Type B pancreatic cell (in vitro differentiated cells): ENCODE data around the gene PROCA1. TPM values are rescaled to one million over a fixed set of nuclear protein-coding genes. Genes with fewer than 3 reads are reported as not detected.
A peak's percentile ranks its signal among the peaks of the same experiment; 100 is the strongest.

Source experiments
- DNase-seq: peaks from one replicate; pipeline ENCODE4 v3.0.0; 2021; ENCODE audit warnings: mixed read lengths; ENCODE audit not compliant: unreplicated experiment; ENCODE audit errors: extremely low spot score
- H3K27ac Mint-ChIP-seq: 2 replicates; pipeline ENCODE4 v1.8.0; 2021; ENCODE audit warnings: mild to moderate bottlenecking, mixed read lengths
- H3K27me3 Mint-ChIP-seq: 2 replicates; pipeline ENCODE4 v1.8.0; 2021; ENCODE audit warnings: mixed read lengths
- H3K36me3 Mint-ChIP-seq: 2 replicates; pipeline ENCODE4 v1.8.0; 2021; ENCODE audit warnings: mixed read lengths
- H3K4me1 Mint-ChIP-seq: one replicate; pipeline ENCODE4 v1.8.0; 2021; ENCODE audit warnings: mixed read lengths; ENCODE audit not compliant: unreplicated experiment
- H3K4me3 Mint-ChIP-seq: 2 replicates; pipeline ENCODE4 v1.8.0; 2021; ENCODE audit warnings: mild to moderate bottlenecking, mixed read lengths
- H3K9me3 Mint-ChIP-seq: 2 replicates; pipeline ENCODE4 v1.8.0; 2021; ENCODE audit warnings: mixed read lengths
- total RNA-seq: library from RNA; stranded (reverse); gene quantifications from 2 replicates; pipeline ENCODE4 v1.2.1, GENCODE V29; 2021; ENCODE audit warnings: low replicate concordance
- TF ChIP-seq, protein P1 (sequence below): fragments of 200-600 bp; sonication (generic); conservative IDR thresholded peaks from 2 replicates; pipeline ENCODE4 v1.5.0; 2021; ENCODE audit warnings: antibody characterized with exemption, mild to moderate bottlenecking

Gene PROCA1
- total RNA-seq, 1 donor from 2014 or later: 9.2 TPM

DNA sequence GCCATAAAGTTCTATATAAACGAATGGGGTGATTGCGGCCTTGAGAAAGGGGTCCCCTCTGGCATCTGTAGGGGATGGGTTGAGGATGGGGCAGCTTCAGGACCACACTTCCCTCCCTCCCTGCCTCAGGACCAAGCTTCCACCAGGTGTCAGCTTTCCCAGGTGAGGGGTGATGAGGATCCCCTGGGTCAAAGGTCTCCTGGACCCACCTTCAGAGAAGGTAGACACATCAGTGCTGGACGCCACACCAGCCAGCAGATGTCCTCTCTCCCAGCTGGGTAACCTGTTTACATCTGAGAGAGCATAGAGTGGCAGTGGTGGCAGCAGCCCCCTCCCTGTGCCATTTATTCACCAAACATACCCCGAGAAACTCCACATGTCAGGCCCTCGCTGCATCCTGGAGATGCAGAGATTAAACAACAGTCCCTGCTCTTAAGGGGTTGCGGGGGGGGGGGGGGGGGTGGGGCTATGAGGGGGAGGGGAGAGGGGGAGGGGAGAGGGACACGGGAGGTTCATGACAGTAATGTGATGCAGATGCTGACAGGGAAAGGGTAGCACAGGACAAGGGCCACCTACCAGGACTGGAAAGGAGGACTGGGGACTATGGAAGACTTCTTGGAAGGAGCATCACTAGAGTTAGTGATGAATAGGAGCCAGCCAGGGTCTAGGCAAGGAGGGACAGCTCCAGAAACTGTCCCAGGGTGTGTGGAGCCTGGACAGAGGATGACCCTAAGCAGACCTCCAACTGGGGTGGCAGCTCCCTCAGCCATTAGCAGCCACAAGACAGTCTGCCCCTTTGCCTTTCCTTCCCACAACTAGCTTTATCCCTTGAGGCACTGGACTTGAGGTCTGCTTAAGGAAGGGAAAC is 5.0 kb downstream of the PROCA1 start:
- no peak for DNase-seq
- Mint-ChIP-seq H3K9me3 (no peaks in the 10 kb centered on the region), H3K4me1 (peaks cover 13% of the 10 kb centered on the region), H3K4me3 (no peak overlapping the region), H3K36me3 (peaks cover 7% of the 10 kb centered on the region), H3K27me3 (no peaks in the 10 kb centered on the region), H3K27ac (no peak overlapping the region)
- TF ChIP-seq, protein P1, sequence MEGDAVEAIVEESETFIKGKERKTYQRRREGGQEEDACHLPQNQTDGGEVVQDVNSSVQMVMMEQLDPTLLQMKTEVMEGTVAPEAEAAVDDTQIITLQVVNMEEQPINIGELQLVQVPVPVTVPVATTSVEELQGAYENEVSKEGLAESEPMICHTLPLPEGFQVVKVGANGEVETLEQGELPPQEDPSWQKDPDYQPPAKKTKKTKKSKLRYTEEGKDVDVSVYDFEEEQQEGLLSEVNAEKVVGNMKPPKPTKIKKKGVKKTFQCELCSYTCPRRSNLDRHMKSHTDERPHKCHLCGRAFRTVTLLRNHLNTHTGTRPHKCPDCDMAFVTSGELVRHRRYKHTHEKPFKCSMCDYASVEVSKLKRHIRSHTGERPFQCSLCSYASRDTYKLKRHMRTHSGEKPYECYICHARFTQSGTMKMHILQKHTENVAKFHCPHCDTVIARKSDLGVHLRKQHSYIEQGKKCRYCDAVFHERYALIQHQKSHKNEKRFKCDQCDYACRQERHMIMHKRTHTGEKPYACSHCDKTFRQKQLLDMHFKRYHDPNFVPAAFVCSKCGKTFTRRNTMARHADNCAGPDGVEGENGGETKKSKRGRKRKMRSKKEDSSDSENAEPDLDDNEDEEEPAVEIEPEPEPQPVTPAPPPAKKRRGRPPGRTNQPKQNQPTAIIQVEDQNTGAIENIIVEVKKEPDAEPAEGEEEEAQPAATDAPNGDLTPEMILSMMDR: no peak

DNA sequence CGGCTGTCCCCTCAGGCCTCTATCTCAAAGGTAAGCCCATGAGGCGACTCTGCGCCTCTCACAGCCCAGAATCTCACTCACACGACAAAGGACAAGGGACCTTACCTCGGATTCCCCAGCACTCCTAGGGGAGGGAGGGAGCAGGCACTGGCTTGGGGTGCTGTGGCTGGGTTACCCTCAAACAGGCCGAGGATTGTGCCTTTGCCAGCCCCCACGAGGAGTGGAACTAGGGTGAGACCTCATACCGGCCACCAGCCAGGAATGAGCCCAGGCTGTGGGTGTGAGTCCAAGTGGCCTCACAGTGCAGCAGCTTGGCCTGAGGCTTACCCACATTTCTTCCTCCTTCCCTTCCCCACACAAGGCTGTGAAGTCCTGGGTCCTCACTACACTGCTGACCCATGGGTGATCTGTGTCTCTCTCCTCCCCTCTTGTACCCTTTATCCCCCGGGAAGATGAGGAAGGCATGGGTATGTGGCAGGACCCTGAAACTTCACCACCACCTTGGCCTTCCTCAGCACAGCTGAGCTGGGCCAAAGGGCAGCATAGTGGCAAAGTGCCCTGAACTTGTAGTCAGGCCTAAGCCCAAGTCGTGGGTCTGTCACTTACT is 5.9 kb downstream of the PROCA1 start:
- no peak overlapping the region for H3K4me3 Mint-ChIP-seq
- peaks cover 11% of the 10 kb centered on the region for H3K36me3 Mint-ChIP-seq
- H3K9me3 Mint-ChIP-seq: no peaks in the 10 kb centered on the region
- H3K27me3 Mint-ChIP-seq: no peaks in the 10 kb centered on the region
- H3K27ac Mint-ChIP-seq: no peak overlapping the region
- peaks cover 12% of the 10 kb centered on the region for H3K4me1 Mint-ChIP-seq
- TF ChIP-seq, protein P1: no peak
- DNase-seq: no peak

DNA sequence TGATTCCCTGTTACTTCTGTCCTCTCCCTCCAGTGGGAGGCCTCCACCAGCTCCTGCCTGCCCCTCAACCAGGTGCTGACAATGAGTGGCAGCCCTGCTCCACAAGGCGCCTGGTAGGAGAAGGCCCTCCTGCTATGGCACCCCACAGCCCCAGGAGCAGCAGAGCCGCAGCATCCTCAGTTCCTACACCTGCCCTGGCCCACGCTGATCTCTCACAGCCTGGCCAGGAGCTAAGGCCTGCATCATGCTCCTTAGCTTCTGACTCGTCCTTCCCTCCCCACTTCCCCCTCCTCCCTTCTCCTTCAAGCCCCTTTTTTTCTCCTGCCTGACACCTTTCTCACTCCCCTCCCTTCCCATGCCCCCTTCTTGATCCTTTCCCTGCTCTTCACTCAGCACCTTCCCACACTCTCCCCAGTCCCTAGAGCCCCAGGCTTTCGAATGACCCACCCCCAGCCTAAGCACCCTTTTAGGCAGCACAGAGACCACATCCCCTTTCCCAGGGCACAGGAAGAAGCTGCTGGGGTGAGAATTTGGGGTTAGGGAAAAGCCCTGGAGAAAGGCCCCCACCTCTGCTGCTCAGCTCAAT is 6.5 kb downstream of the PROCA1 start:
- Mint-ChIP-seq H3K27ac (no peak overlapping the region), H3K4me3 (no peak overlapping the region)
- TF ChIP-seq, protein P1: no peak

DNA sequence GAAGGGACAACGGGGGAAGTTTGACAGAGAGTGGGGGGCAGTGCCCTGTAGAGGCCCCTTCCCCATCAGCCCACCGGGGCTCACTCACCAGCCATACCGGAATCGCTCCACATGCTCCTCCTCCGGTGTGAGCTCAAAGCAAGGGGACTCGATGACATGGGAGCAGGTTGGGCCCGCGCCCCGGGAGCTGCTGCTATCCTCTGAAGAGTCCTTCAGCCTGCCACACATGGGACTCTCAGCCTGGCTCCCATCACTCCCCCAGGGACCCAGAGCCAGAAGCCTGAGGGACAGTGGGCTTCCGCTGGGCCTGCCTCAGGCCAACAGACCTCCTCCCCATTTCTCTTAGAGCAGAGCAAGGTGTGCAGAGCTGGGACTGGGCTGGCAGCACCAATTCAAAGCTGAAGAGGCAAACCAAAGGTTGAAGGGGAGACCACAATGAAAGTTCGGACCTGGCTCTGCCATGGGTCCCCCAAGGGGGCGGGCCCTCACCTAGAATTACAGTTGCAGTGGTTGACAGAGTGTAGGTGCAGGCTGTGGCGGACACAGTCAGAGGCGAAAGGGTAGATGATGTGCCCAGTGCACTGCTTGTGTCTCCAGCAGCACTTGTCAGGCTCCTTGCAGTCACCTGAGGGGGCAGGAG is 7.3 kb downstream of the PROCA1 start:
- TF ChIP-seq, protein P1: no peak
- Mint-ChIP-seq H3K4me3 (no peak overlapping the region), H3K9me3 (no peaks in the 10 kb centered on the region), H3K4me1 (peaks cover 12% of the 10 kb centered on the region), H3K36me3 (peaks cover 12% of the 10 kb centered on the region), H3K27me3 (no peaks in the 10 kb centered on the region), H3K27ac (no peak overlapping the region)
- DNase-seq: no peak

More for the DNA sequence above, 6.5 kb downstream of the PROCA1 start:
- no peak for DNase-seq
- Mint-ChIP-seq H3K36me3 (peaks cover 12% of the 10 kb centered on the region), H3K4me1 (peaks cover 12% of the 10 kb centered on the region), H3K27me3 (no peaks in the 10 kb centered on the region), H3K9me3 (no peaks in the 10 kb centered on the region)

DNA sequence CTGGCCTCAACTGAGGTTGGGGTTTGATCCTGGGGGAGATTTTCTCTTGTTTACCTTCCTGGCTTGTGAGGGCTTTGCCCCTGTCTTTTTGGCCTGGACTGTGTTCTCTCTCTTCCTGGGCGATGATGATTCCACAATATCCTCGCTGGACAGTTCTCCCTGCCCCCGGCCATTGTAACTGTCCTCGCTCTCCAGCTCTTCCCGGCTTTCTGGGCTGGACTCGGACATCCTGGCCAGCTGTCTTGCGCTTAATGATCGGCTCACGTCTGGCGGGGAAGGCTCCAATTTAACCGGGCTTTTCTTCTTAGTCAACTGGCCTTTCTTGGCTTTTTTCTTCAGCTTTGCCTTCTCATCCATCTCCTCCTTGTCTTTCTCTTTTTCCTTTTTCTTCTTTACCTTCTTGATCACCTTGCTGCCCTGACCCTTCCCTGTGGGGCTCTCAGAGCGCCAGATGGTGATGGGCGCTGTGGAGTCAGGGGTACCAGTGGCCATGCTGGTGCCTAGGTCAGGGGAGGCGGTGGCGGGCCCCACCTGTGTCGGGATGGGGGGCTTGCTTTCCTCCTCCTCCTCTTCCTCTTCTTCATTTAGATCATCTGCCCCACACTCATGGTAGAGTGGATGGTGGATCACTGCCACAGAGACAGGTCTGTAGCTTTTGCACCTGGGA is 8.0 kb downstream of the PROCA1 start:
- no peak overlapping the region for H3K4me3 Mint-ChIP-seq
- peak overlapping the region; percentile 59 for H3K27ac Mint-ChIP-seq
- TF ChIP-seq, protein P1: no peak
- H3K36me3 Mint-ChIP-seq: peaks cover 12% of the 10 kb centered on the region
- peaks cover 12% of the 10 kb centered on the region for H3K4me1 Mint-ChIP-seq
- H3K27me3 Mint-ChIP-seq: no peaks in the 10 kb centered on the region
- no peak for DNase-seq
- H3K9me3 Mint-ChIP-seq: no peaks in the 10 kb centered on the region
